H9 (cell line): ENCODE data around the gene SKIL. TPM values are rescaled to one million over a fixed set of nuclear protein-coding genes. Genes with fewer than 3 reads are reported as not detected.

Source experiments
- DNase-seq: peaks from one replicate; pipeline ENCODE4 v3.0.0-alpha.2; 2017
- H2AFZ ChIP-seq: one replicate; pipeline ENCODE4 v1.6.1; 2013; ENCODE audit warnings: mild to moderate bottlenecking, low read length, control low read depth, moderate library complexity
- H2AK5ac ChIP-seq: 2 replicates; pipeline ENCODE4 v1.6.1; 2013; ENCODE audit warnings: low read length, control low read depth, mixed read lengths; ENCODE audit not compliant: insufficient read length
- H2BK120ac ChIP-seq: one replicate; pipeline ENCODE4 v1.6.1; 2013; ENCODE audit warnings: low read depth, mild to moderate bottlenecking, low read length, control low read depth, inconsistent platforms; ENCODE audit not compliant: poor library complexity, severe bottlenecking
- H2BK12ac ChIP-seq: 2 replicates; pipeline ENCODE4 v1.6.1; 2013; ENCODE audit warnings: low read length, control low read depth, mixed read lengths, low read depth; ENCODE audit not compliant: insufficient read length
- H2BK15ac ChIP-seq: 2 replicates; pipeline ENCODE4 v1.6.1; 2013; ENCODE audit warnings: low read depth, low read length, control low read depth
- H2BK20ac ChIP-seq: one replicate; pipeline ENCODE4 v1.6.1; 2013; ENCODE audit warnings: low read depth, mild to moderate bottlenecking, low read length, control low read depth, inconsistent platforms; ENCODE audit not compliant: poor library complexity, severe bottlenecking
- H2BK5ac ChIP-seq: 2 replicates; pipeline ENCODE4 v1.6.1; 2013; ENCODE audit warnings: low read length, control low read depth, mixed read lengths; ENCODE audit not compliant: insufficient read length
- H3K14ac ChIP-seq: 2 replicates; pipeline ENCODE4 v1.6.1; 2013; ENCODE audit warnings: low read length, control low read depth; ENCODE audit not compliant: insufficient read depth
- H3K18ac ChIP-seq: 2 replicates; pipeline ENCODE4 v1.6.1; 2013; ENCODE audit warnings: low read depth, mild to moderate bottlenecking, mixed read lengths, low read length, control low read depth; ENCODE audit not compliant: insufficient read length
- H3K23ac ChIP-seq: 2 replicates; pipeline ENCODE4 v1.6.1; 2013; ENCODE audit warnings: low read length, control low read depth, mixed read lengths, low read depth; ENCODE audit not compliant: insufficient read length
- H3K23me2 ChIP-seq: 2 replicates; pipeline ENCODE4 v1.6.1; 2013; ENCODE audit warnings: low read depth, mild to moderate bottlenecking, mixed read lengths, low read length, control low read depth; ENCODE audit not compliant: insufficient read length, poor library complexity, severe bottlenecking
- H3K27ac ChIP-seq: 2 replicates; pipeline ENCODE4 v1.5.1; 2013; ENCODE audit warnings: low read length, control low read depth, mixed read lengths, low read depth; ENCODE audit not compliant: insufficient read length
- H3K27me3 ChIP-seq: 2 replicates; pipeline ENCODE4 v1.6.1; 2013; ENCODE audit warnings: low read length, control low read depth, inconsistent platforms; ENCODE audit not compliant: insufficient read depth
- H3K4ac ChIP-seq: 2 replicates; pipeline ENCODE4 v1.6.1; 2013; ENCODE audit warnings: low read depth, mild to moderate bottlenecking, control low read depth, inconsistent platforms, low read length, moderate library complexity
- H3K4me1 ChIP-seq: 2 replicates; pipeline ENCODE4 v1.6.1; 2013; ENCODE audit warnings: low read length, control low read depth, inconsistent platforms; ENCODE audit not compliant: insufficient read depth
- H3K4me2 ChIP-seq: 2 replicates; pipeline ENCODE4 v1.6.1; 2013; ENCODE audit warnings: low read length, control low read depth, mixed read lengths; ENCODE audit not compliant: insufficient read length, insufficient read depth
- H3K56ac ChIP-seq: 2 replicates; pipeline ENCODE4 v1.6.1; 2013; ENCODE audit warnings: low read depth, mild to moderate bottlenecking, mixed read lengths, low read length, control low read depth; ENCODE audit not compliant: insufficient read length
- H3K79me1 ChIP-seq: 2 replicates; pipeline ENCODE4 v1.6.1; 2013; ENCODE audit warnings: low read depth, mild to moderate bottlenecking, moderate library complexity, low read length, control low read depth, inconsistent platforms; ENCODE audit not compliant: insufficient read depth, poor library complexity, severe bottlenecking
- H3K79me2 ChIP-seq: 2 replicates; pipeline ENCODE4 v1.6.1; 2013; ENCODE audit warnings: low read length, control low read depth, inconsistent platforms; ENCODE audit not compliant: insufficient read depth
- H3K9ac ChIP-seq: 2 replicates; pipeline ENCODE4 v1.6.1; 2013; ENCODE audit warnings: low read length, control low read depth, mixed read lengths; ENCODE audit not compliant: insufficient read length; ENCODE audit errors: extremely low read depth
- H3K9me3 ChIP-seq: one replicate; pipeline ENCODE4 v1.6.1; 2013; ENCODE audit warnings: low read depth, low read length, inconsistent platforms; ENCODE audit not compliant: control insufficient read depth
- H3T11ph ChIP-seq: one replicate; pipeline ENCODE4 v1.6.1; 2013; ENCODE audit warnings: mild to moderate bottlenecking, low read length, control low read depth, inconsistent platforms
- H4K20me1 ChIP-seq: one replicate; pipeline ENCODE4 v1.6.1; 2013; ENCODE audit not compliant: control insufficient read depth, insufficient read length, insufficient read depth
- H4K5ac ChIP-seq: 2 replicates; pipeline ENCODE4 v1.6.1; 2013; ENCODE audit warnings: low read depth, mild to moderate bottlenecking, mixed read lengths, low read length, control low read depth; ENCODE audit not compliant: insufficient read length
- H4K8ac ChIP-seq: replicated peaks from 2 replicates; pipeline ENCODE4 v1.6.1; 2013; ENCODE audit warnings: low read length, control low read depth, mixed read lengths, low read depth; ENCODE audit not compliant: insufficient read length
- H4K91ac ChIP-seq: 2 replicates; pipeline ENCODE4 v1.6.1; 2013; ENCODE audit warnings: low read depth, mild to moderate bottlenecking, moderate library complexity, mixed read lengths, low read length, control low read depth; ENCODE audit not compliant: insufficient read length
- H3K27ac Mint-ChIP-seq, 3 experiments: 2 replicates in 2 of 3; 3 replicates in 1 of 3; pipeline ENCODE4 v1.8.0; 2020 to 2021; ENCODE audit warnings: mixed read lengths in 3 of 3, mild to moderate bottlenecking in 1 of 3, moderate library complexity in 1 of 3
- H3K27me3 Mint-ChIP-seq: 2 replicates; pipeline ENCODE4 v1.8.0; 2021; ENCODE audit warnings: low read depth, mild to moderate bottlenecking, moderate library complexity, mixed read lengths
- H3K36me3 Mint-ChIP-seq, 3 experiments: 2 replicates in 2 of 3; 3 replicates in 1 of 3; pipeline ENCODE4 v1.8.0; 2020 to 2021; ENCODE audit warnings: low read depth in 3 of 3, mixed read lengths in 3 of 3; ENCODE audit not compliant: insufficient read depth in 1 of 3
- H3K4me1 Mint-ChIP-seq, 2 experiments: 2 replicates each; pipeline ENCODE4 v1.8.0; 2020; ENCODE audit warnings: mixed read lengths in 2 of 2
- H3K4me3 Mint-ChIP-seq, 2 experiments: 2 replicates in 1 of 2; 3 replicates in 1 of 2; pipeline ENCODE4 v1.8.0; 2020 to 2021; ENCODE audit warnings: mild to moderate bottlenecking in 2 of 2, mixed read lengths in 2 of 2, moderate library complexity in 1 of 2
- H3K9me3 Mint-ChIP-seq, 2 experiments: 2 replicates in 1 of 2; 3 replicates in 1 of 2; pipeline ENCODE4 v1.8.0; 2020; ENCODE audit warnings: mild to moderate bottlenecking in 2 of 2, mixed read lengths in 2 of 2, moderate library complexity in 1 of 2
- CTCF ChIP-seq: fragments of 200-600 bp; sonication (generic); conservative IDR thresholded peaks from 3 replicates; pipeline ENCODE4 v1.8.0; 2021; ENCODE audit warnings: antibody characterized with exemption, mild to moderate bottlenecking
- WGBS: extraction: QIAGEN DNeasy Blood & Tissue Kit; methylation state at CpG from one replicate; pipeline ENCODE4 v1.1.7; 2013; ENCODE audit warnings: missing lambda C conversion rate, low lambda C conversion rate, mixed read lengths; ENCODE audit not compliant: insufficient read length; ENCODE audit errors: extremely low coverage; 5-methylcytosine and 5-hydroxymethylcytosine counted together
- total RNA-seq: library from RNA; stranded (reverse); gene quantifications from 2 replicates; pipeline ENCODE4 v1.2.1, GENCODE V29; 2021

Gene SKIL
- total RNA-seq, 1 experiment from 2014 or later = 170 TPM

GRCh38 chr3:170413291-170413690 lies 55.8 kb downstream of the SKIL start:
- WGBS = no CpG with 5 or more reads among the region's 4 CpGs
- H4K5ac ChIP-seq = no peak overlapping the region
- H3T11ph ChIP-seq = no peak overlapping the region
- H2BK5ac ChIP-seq = no peak overlapping the region
- Mint-ChIP-seq H3K4me3 (no peak overlapping the region), H3K9me3 (no peaks in the 10 kb centered on the region), H3K4me1 (peaks cover 4 to 12% of the 10 kb centered on the region in 2 experiments; a peak in 3 of 4 replicates), H3K36me3 (no peaks in the 10 kb centered on the region), H3K27me3 (peaks cover 20% of the 10 kb centered on the region), H3K27ac (no peak overlapping the region)
- peaks cover 1% of the 10 kb centered on the region for H3K23me2 ChIP-seq
- no peak for DNase-seq
- no peak overlapping the region for H3K18ac ChIP-seq
- H3K79me1 ChIP-seq = no peaks in the 10 kb centered on the region
- TF ChIP-seq CTCF = no peak
- H3K9me3 ChIP-seq = no peaks in the 10 kb centered on the region
- no peak overlapping the region for H2AFZ ChIP-seq
- H2BK12ac ChIP-seq = no peak overlapping the region
- no peak overlapping the region for H3K27ac ChIP-seq
- no peak overlapping the region for H3K14ac ChIP-seq
- H3K4ac ChIP-seq = no peak overlapping the region
- H4K8ac ChIP-seq = no peak overlapping the region
- no peaks in the 10 kb centered on the region for H3K79me2 ChIP-seq
- H4K20me1 ChIP-seq = no peaks in the 10 kb centered on the region
- no peak overlapping the region for H3K23ac ChIP-seq
- H2BK120ac ChIP-seq = no peak overlapping the region
- H3K27me3 ChIP-seq = peaks cover 6% of the 10 kb centered on the region; the same call in 1 of the 2 replicates
- H2BK15ac ChIP-seq = no peak overlapping the region
- no peak overlapping the region for H3K4me2 ChIP-seq
- 0 out of 2 replicates have a peak, but pooled peaks cover 2% of the 10 kb centered on the region for H3K4me1 ChIP-seq
- H3K9ac ChIP-seq = no peak overlapping the region
- no peak overlapping the region for H2AK5ac ChIP-seq
- H3K56ac ChIP-seq = no peak overlapping the region
- H2BK20ac ChIP-seq = no peak overlapping the region
- H4K91ac ChIP-seq = no peak overlapping the region
